Esophagus muscularis mucosa (tissue), 4 donors: ENCODE results near the gene FAM171A1. TPM values are rescaled to one million over a fixed set of nuclear protein-coding genes. Genes with fewer than 3 reads are reported as not detected.
A peak's percentile ranks its signal among the peaks of the same experiment; 100 is the strongest.

Source experiments
- DNase-seq: peaks from one replicate; pipeline ENCODE4 v3.0.0-alpha.2; 2017; ENCODE audit errors: extremely low spot score
- H3K27ac ChIP-seq, 4 donors: fragments of 200-600 bp; sonication (generic); replicated peaks in 1 of 4; 1 replicate in 3 of 4; 2 replicates in 1 of 4; pipeline ENCODE4 v1.5.1; 2016 to 2019; ENCODE audit warnings: mild to moderate bottlenecking in 1 of 4
- H3K27me3 ChIP-seq, 4 donors: fragments of 200-600 bp; sonication (generic); one replicate each; pipeline versions ENCODE4 v1.5.1 to v1.6.0; 2016 to 2019
- H3K36me3 ChIP-seq, 4 donors: fragments of 200-600 bp; sonication (generic); one replicate each; pipeline ENCODE4 v1.5.1; 2016 to 2019
- H3K4me1 ChIP-seq, 4 donors: fragments of 200-600 bp; sonication (generic); one replicate each; pipeline ENCODE4 v1.5.1; 2016 to 2019
- H3K4me3 ChIP-seq, 4 donors: fragments of 200-600 bp; sonication (generic); 1 replicate in 2 of 4; 2 replicates in 2 of 4; pipeline ENCODE4 v1.5.1; 2016 to 2019; ENCODE audit warnings: mild to moderate bottlenecking in 4 of 4, moderate library complexity in 1 of 4
- H3K9me3 ChIP-seq, 4 donors: fragments of 200-600 bp; sonication (generic); 1 replicate in 3 of 4; 2 replicates in 1 of 4; pipeline ENCODE4 v1.5.1; 2016 to 2019
- CTCF ChIP-seq, 3 experiments: fragments of 200-600 bp in 2 of 3; fragments of 450-650 bp in 1 of 3; sonication (generic) in 2 of 3; IDR thresholded peaks; one replicate each; pipeline ENCODE4 v1.5.1; 2017 to 2019; ENCODE audit warnings: antibody characterized with exemption in 3 of 3, mild to moderate bottlenecking in 2 of 3, moderate library complexity in 1 of 3
- EP300 ChIP-seq: sonication (generic); formaldehyde crosslinking; IDR thresholded peaks from one replicate; pipeline ENCODE4 v1.6.1; 2017; ENCODE audit warnings: antibody characterized with exemption
- POLR2A ChIP-seq: fragments of 450-650 bp; IDR thresholded peaks from one replicate; pipeline ENCODE4 v1.6.1; 2017; ENCODE audit warnings: antibody characterized with exemption, moderate library complexity, mild to moderate bottlenecking, low read depth
- POLR2AphosphoS5 ChIP-seq, 2 donors: sonication (generic); formaldehyde crosslinking; IDR thresholded peaks; one replicate each; pipeline ENCODE4 v1.6.1; 2017; ENCODE audit warnings: antibody characterized with exemption in 2 of 2
- WGBS: methylation state at CpG from one replicate; pipeline ENCODE4 v1.1.5; 2018; 5-methylcytosine and 5-hydroxymethylcytosine counted together
- intact Hi-C: fragments of 100-400 bp; cut with DNase I; formaldehyde crosslinking; loops from one replicate; pipeline ENCODE4 v1.15.1; 2023
- total RNA-seq, 4 donors: library from RNA; depleted of rRNA; stranded (reverse); fragments of >200 nt; gene quantifications; one replicate each; pipeline versions ENCODE4 v1.1.0 to v1.2.1, GENCODE V29; 2016

The FAM171A1 gene
- total RNA-seq, 4 donors from 2014 or later: 7.1 to 15.0 (median 12.6) TPM

- Histone ChIP-seq H3K9me3 (no peaks in the 10 kb centered on the region), H3K36me3 (no peaks in the 10 kb centered on the region), H3K4me3 (peak overlapping the region in 2 of 4 donors; percentile 27 to 28), H3K4me1 (peaks cover 0 to 6% (median 1%) of the 10 kb centered on the region in 4 donors), H3K27me3 (no peaks in the 10 kb centered on the region), H3K27ac (no peak overlapping the region)
- WGBS: 80% methylated on average over 10 of the region's 10 CpGs
- no peak for TF ChIP-seq EP300
- TF ChIP-seq CTCF (IDR thresholded peaks at IDR 0.05): no peak
- TF ChIP-seq POLR2AphosphoS5 (IDR thresholded peaks at IDR 0.05): no peak
- no peak for TF ChIP-seq POLR2A
- intact Hi-C loops: no loop called here
- DNase-seq: no peak
These were observed 116.1 kb downstream of the FAM171A1 start for GRCh38 chr10:15254808-15255648.

- peak overlapping the region in 2 of 4 donors; percentile 27 to 28 for H3K4me3 ChIP-seq
- intact Hi-C loops: no loop called here
- H3K27me3 ChIP-seq: no peaks in the 10 kb centered on the region
- H3K27ac ChIP-seq: no peak overlapping the region
- no peaks in the 10 kb centered on the region for H3K36me3 ChIP-seq
- no peaks in the 10 kb centered on the region for H3K9me3 ChIP-seq
- no peak for TF ChIP-seq POLR2A
- TF ChIP-seq POLR2AphosphoS5 (IDR thresholded peaks at IDR 0.05): no peak
- TF ChIP-seq CTCF (IDR thresholded peaks at IDR 0.05): no peak
- no peak for TF ChIP-seq EP300
- DNase-seq: no peak
- H3K4me1 ChIP-seq: peaks cover 0 to 6% (median 1%) of the 10 kb centered on the region in 4 donors
- 83% methylated on average over 16 of the region's 16 CpGs for WGBS
These were observed 116.9 kb downstream of the FAM171A1 start for GRCh38 chr10:15253951-15254807.

- Histone ChIP-seq H3K4me3 (no peak overlapping the region), H3K27me3 (no peaks in the 10 kb centered on the region), H3K36me3 (peaks cover 0 to 12% (median 6%) of the 10 kb centered on the region in 4 donors), H3K4me1 (peaks cover 0 to 6% (median 1%) of the 10 kb centered on the region in 4 donors), H3K27ac (no peak overlapping the region), H3K9me3 (no peaks in the 10 kb centered on the region)
- no peak for DNase-seq
- 92% methylated on average over 11 of the region's 11 CpGs for WGBS
- intact Hi-C loops: no loop called here
- TF ChIP-seq EP300 (no peak), CTCF (IDR thresholded peaks at IDR 0.05) (no peak), POLR2A (no peak), POLR2AphosphoS5 (IDR thresholded peaks at IDR 0.05) (no peak)
These were observed 118.7 kb downstream of the FAM171A1 start for GRCh38 chr10:15252396-15252795.

GRCh38 chr10:15251791-15252380 lies 119.2 kb downstream of the FAM171A1 start:
- DNase-seq: no peak
- TF ChIP-seq CTCF (IDR thresholded peaks at IDR 0.05): no peak
- no peak overlapping the region for H3K27ac ChIP-seq
- H3K36me3 ChIP-seq: peaks cover 0 to 16% (median 7%) of the 10 kb centered on the region in 4 donors
- H3K4me1 ChIP-seq: peaks cover 0 to 6% (median 1%) of the 10 kb centered on the region in 4 donors
- no peaks in the 10 kb centered on the region for H3K27me3 ChIP-seq
- intact Hi-C loops: no loop called here
- whole genome bisulfite sequencing: 95% methylated on average over 10 of the region's 11 CpGs
- no peak overlapping the region for H3K4me3 ChIP-seq
- H3K9me3 ChIP-seq: no peaks in the 10 kb centered on the region
